Smooth muscle cell (in vitro differentiated cells): ENCODE results near the gene LINC01488. TPM values are rescaled to one million over a fixed set of nuclear protein-coding genes. Genes with fewer than 3 reads are reported as not detected.

Experiments used
- DNase-seq: peaks from one replicate; lab custom pipeline; 2025; ENCODE audit not compliant: unreplicated experiment; lab: John Stamatoyannopoulos, UW
- H2AFZ ChIP-seq: fragments of 200-600 bp; sonication (generic); 2 replicates; pipeline ENCODE4 v1.6.0; 2016; ENCODE audit warnings: antibody characterized with exemption, low read depth, mild to moderate bottlenecking
- H3F3A ChIP-seq: fragments of 200-600 bp; sonication (generic); 2 replicates; pipeline ENCODE4 v1.6.0; 2017; ENCODE audit warnings: antibody characterized with exemption, low read depth
- H3K27ac ChIP-seq: fragments of 200-600 bp; sonication (generic); 2 replicates; pipeline ENCODE4 v1.5.1; 2016; ENCODE audit warnings: low read depth, mild to moderate bottlenecking
- H3K27me3 ChIP-seq: fragments of 200-600 bp; sonication (generic); 2 replicates; pipeline ENCODE4 v1.6.1; 2016; ENCODE audit warnings: low read depth, mild to moderate bottlenecking
- H3K36me3 ChIP-seq: fragments of 200-600 bp; sonication (generic); 2 replicates; pipeline ENCODE4 v1.5.1; 2016; ENCODE audit warnings: low read depth
- H3K4me1 ChIP-seq: fragments of 200-600 bp; sonication (generic); 2 replicates; pipeline ENCODE4 v1.5.1; 2016; ENCODE audit warnings: low read depth
- H3K4me2 ChIP-seq: fragments of 200-600 bp; sonication (generic); 2 replicates; pipeline ENCODE4 v1.6.0; 2016; ENCODE audit warnings: mild to moderate bottlenecking
- H3K4me3 ChIP-seq: fragments of 200-600 bp; sonication (generic); 2 replicates; pipeline ENCODE4 v1.5.1; 2016; ENCODE audit warnings: mild to moderate bottlenecking
- H3K79me2 ChIP-seq: fragments of 200-600 bp; sonication (generic); 2 replicates; pipeline ENCODE4 v1.6.0; 2016; ENCODE audit warnings: low read depth, mild to moderate bottlenecking
- H3K9ac ChIP-seq: fragments of 200-600 bp; sonication (generic); 2 replicates; pipeline ENCODE4 v1.6.0; 2016; ENCODE audit warnings: low read depth
- H3K9me3 ChIP-seq: fragments of 200-600 bp; sonication (generic); replicated peaks from 2 replicates; pipeline ENCODE4 v1.5.1; 2016; ENCODE audit warnings: low read depth
- H4K20me1 ChIP-seq: fragments of 200-600 bp; sonication (generic); 2 replicates; pipeline ENCODE4 v1.6.0; 2016; ENCODE audit warnings: low read depth
- CTCF ChIP-seq: fragments of 200-600 bp; sonication (generic); IDR thresholded peaks from 2 replicates; pipeline ENCODE4 v1.5.1; 2017; ENCODE audit warnings: borderline replicate concordance, mild to moderate bottlenecking, antibody characterized with exemption; ENCODE audit not compliant: insufficient read depth, poor library complexity, severe bottlenecking
- WGBS: methylation state at CpG from one replicate; pipeline ENCODE4 v1.1.7; 2016; ENCODE audit warnings: low lambda C conversion rate; 5-methylcytosine and 5-hydroxymethylcytosine counted together
- polyA plus RNA-seq: library from polyadenylated mRNA; unstranded; fragments of >200 nt; fragmentation: Nextera tagmentation; extraction: Ambion mirVana; gene quantifications from 2 replicates; pipeline ENCODE4 v1.2.1, GENCODE V29; 2016
- total RNA-seq: library from RNA; depleted of rRNA; stranded (reverse); fragments of >200 nt; gene quantifications from 2 replicates; pipeline ENCODE4 v1.2.3, GENCODE V29; 2014

Gene LINC01488
- total and polyA plus RNA-seq, 2 experiments from 2014 or later: not detected

GRCh38 chr11:69533296-69534165, 52.1 kb downstream of the LINC01488 start:
- Histone ChIP-seq H3K27ac (no peak overlapping the region), H3K27me3 (no peaks in the 10 kb centered on the region), H3K9ac (no peak overlapping the region), H3K4me1 (no peaks in the 10 kb centered on the region), H3K36me3 (no peaks in the 10 kb centered on the region), H3K4me3 (no peak overlapping the region), H3K9me3 (no peaks in the 10 kb centered on the region), H3F3A (no peaks in the 10 kb centered on the region), H3K4me2 (no peak overlapping the region), H2AFZ (no peak overlapping the region), H4K20me1 (no peaks in the 10 kb centered on the region), H3K79me2 (no peaks in the 10 kb centered on the region)
- no peak for DNase-seq
- TF ChIP-seq CTCF: no peak
- 86% methylated on average over 23 of the region's 23 CpGs for WGBS

GRCh38 chr11:69534166-69534530, 52.7 kb downstream of the LINC01488 start:
- no peaks in the 10 kb centered on the region for H3K36me3 ChIP-seq
- WGBS: 82% methylated on average over 14 of the region's 14 CpGs
- no peaks in the 10 kb centered on the region for H3K9me3 ChIP-seq
- no peak for DNase-seq
- H4K20me1 ChIP-seq: no peaks in the 10 kb centered on the region
- no peak overlapping the region for H3K27ac ChIP-seq
- H3K4me3 ChIP-seq: no peak overlapping the region
- no peaks in the 10 kb centered on the region for H3K27me3 ChIP-seq
- H3F3A ChIP-seq: no peaks in the 10 kb centered on the region
- H3K9ac ChIP-seq: no peak overlapping the region
- H3K79me2 ChIP-seq: no peaks in the 10 kb centered on the region
- no peaks in the 10 kb centered on the region for H3K4me1 ChIP-seq
- TF ChIP-seq CTCF: no peak
- H2AFZ ChIP-seq: no peak overlapping the region
- no peak overlapping the region for H3K4me2 ChIP-seq

GRCh38 chr11:69535908-69536307, 54.4 kb downstream of the LINC01488 start:
- no peak overlapping the region for H3K4me3 ChIP-seq
- no peak overlapping the region for H3K27ac ChIP-seq
- no peak overlapping the region for H3K4me2 ChIP-seq
- no peak for DNase-seq
- no peaks in the 10 kb centered on the region for H3K4me1 ChIP-seq
- no peaks in the 10 kb centered on the region for H3K27me3 ChIP-seq
- H3K9ac ChIP-seq: no peak overlapping the region
- H3K79me2 ChIP-seq: no peaks in the 10 kb centered on the region
- no peaks in the 10 kb centered on the region for H3K9me3 ChIP-seq
- WGBS: 91% methylated on average over 5 of the region's 7 CpGs
- TF ChIP-seq CTCF: no peak
- no peaks in the 10 kb centered on the region for H4K20me1 ChIP-seq
- no peaks in the 10 kb centered on the region for H3F3A ChIP-seq
- H3K36me3 ChIP-seq: no peaks in the 10 kb centered on the region
- no peak overlapping the region for H2AFZ ChIP-seq

- no peak overlapping the region for H3K4me2 ChIP-seq
These were observed 54.9 kb downstream of the LINC01488 start for GRCh38 chr11:69536406-69536805.

More at GRCh38 chr11:69536406-69536805, 54.9 kb downstream of the LINC01488 start:
- Histone ChIP-seq H3K4me1 (no peaks in the 10 kb centered on the region), H4K20me1 (no peaks in the 10 kb centered on the region), H3K9me3 (no peaks in the 10 kb centered on the region), H3K27ac (no peak overlapping the region), H3K36me3 (no peaks in the 10 kb centered on the region), H3K79me2 (no peaks in the 10 kb centered on the region), H3F3A (no peaks in the 10 kb centered on the region), H3K9ac (no peak overlapping the region), H3K4me3 (no peak overlapping the region), H3K27me3 (no peaks in the 10 kb centered on the region), H2AFZ (no peak overlapping the region)
- 95% methylated on average over 9 of the region's 9 CpGs for WGBS
- TF ChIP-seq CTCF: no peak
- DNase-seq: no peak
